Measurements from ENCODE around the gene LCN6. TPM values are rescaled to one million over a fixed set of nuclear protein-coding genes. Genes with fewer than 3 reads are reported as not detected.
A peak's percentile ranks its signal among the peaks of the same experiment; 100 is the strongest.

LCN6 gene
- total and polyA plus RNA-seq, 11 donors, result 0.81 to 101 (median 18.4) TPM

DNA sequence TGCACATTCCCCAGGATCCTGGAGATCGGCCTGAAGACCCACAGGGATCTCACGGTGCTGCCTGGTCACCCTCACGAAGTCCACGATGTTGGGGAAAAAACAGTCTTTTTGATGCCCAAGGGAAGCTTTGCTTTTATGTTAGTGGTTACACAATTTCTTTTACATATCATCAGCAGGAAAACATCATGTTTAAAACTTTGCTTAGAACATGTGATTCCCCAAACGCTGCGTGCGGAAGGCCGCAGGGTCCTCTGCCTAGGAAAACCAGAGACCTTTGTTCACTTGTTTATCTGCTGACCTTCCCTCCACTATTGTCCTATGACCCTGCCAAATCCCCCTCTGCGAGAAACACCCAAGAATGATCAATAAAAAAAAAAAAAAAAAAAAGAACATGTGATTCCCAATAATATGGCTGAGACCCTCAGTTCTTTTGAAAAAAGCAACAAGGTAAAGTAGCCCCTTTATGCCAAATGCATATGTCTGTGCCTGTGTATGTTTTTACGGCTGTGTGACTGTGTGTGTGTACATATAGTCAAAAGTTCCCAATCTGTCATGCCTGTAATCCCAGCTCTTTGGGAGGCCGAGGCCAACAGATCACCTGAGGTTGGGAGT is 49.6 kb downstream of the LCN6 start:
- no peak overlapping the region for H3K27ac ChIP-seq
- intact Hi-C loops (cut with DNase I), result loop anchor here in 2 of 10 donors (10.0 kb wide), 1 partner anchor 214 kb away; the partner anchor contains the start of gene SEC16A (in 2 of the 2)
- ATAC-seq (no peak), DNase-seq (no peak)
- WGBS, 4 donors, result 90 to 93% (median 92%) methylated on average over 10 to 11 of the region's 11 CpGs
- TF ChIP-seq, protein P1, sequence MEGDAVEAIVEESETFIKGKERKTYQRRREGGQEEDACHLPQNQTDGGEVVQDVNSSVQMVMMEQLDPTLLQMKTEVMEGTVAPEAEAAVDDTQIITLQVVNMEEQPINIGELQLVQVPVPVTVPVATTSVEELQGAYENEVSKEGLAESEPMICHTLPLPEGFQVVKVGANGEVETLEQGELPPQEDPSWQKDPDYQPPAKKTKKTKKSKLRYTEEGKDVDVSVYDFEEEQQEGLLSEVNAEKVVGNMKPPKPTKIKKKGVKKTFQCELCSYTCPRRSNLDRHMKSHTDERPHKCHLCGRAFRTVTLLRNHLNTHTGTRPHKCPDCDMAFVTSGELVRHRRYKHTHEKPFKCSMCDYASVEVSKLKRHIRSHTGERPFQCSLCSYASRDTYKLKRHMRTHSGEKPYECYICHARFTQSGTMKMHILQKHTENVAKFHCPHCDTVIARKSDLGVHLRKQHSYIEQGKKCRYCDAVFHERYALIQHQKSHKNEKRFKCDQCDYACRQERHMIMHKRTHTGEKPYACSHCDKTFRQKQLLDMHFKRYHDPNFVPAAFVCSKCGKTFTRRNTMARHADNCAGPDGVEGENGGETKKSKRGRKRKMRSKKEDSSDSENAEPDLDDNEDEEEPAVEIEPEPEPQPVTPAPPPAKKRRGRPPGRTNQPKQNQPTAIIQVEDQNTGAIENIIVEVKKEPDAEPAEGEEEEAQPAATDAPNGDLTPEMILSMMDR (IDR thresholded peaks at IDR 0.05), result no peak
- no peak for TF ChIP-seq POLR2A (IDR thresholded peaks at IDR 0.05)
- no peaks in the 10 kb centered on the region for H3K9me3 ChIP-seq
- no peaks in the 10 kb centered on the region for H3K36me3 ChIP-seq
- H3K4me3 ChIP-seq, result no peak overlapping the region
- H3K4me1 ChIP-seq, result peaks cover 0 to 32% (median 10%) of the 10 kb centered on the region in 12 donors
- peaks cover 0 to 18% (median 3%) of the 10 kb centered on the region in 9 donors for H3K27me3 ChIP-seq

- H3K9me3 ChIP-seq, result no peaks in the 10 kb centered on the region
- peaks cover 0 to 18% (median 3%) of the 10 kb centered on the region in 9 donors for H3K27me3 ChIP-seq
- no peaks in the 10 kb centered on the region for H3K36me3 ChIP-seq
- no peak for DNase-seq
- no peak for TF ChIP-seq POLR2A (IDR thresholded peaks at IDR 0.05)
- TF ChIP-seq, protein P1 (IDR thresholded peaks at IDR 0.05), result no peak
- peaks cover 0 to 34% (median 15%) of the 10 kb centered on the region in 12 donors for H3K4me1 ChIP-seq
- WGBS, 4 donors, result 78 to 81% (median 79%) methylated on average over 20 of the region's 20 CpGs
- intact Hi-C loops (cut with DNase I), result loop anchor here in 2 of 10 donors (10.0 kb wide), 1 partner anchor 213 kb away; the partner anchor contains the start of gene SEC16A (in 2 of the 2)
- H3K27ac ChIP-seq, result peak overlapping the region in 1 of 12 donors; percentile 42
- H3K4me3 ChIP-seq, result no peak overlapping the region
- no peak for ATAC-seq
Observed at GRCh38 chr9:136697821-136698526, 50.4 kb downstream of the LCN6 start.

- Histone ChIP-seq H3K4me3 (no peak overlapping the region), H3K9me3 (no peaks in the 10 kb centered on the region), H3K36me3 (no peaks in the 10 kb centered on the region), H3K27ac (no peak overlapping the region), H3K27me3 (peaks cover 0 to 18% (median 3%) of the 10 kb centered on the region in 9 donors), H3K4me1 (peaks cover 0 to 34% (median 15%) of the 10 kb centered on the region in 12 donors)
- no peak for TF ChIP-seq POLR2A (IDR thresholded peaks at IDR 0.05)
- TF ChIP-seq, protein P1 (IDR thresholded peaks at IDR 0.05), result no peak
- intact Hi-C loops (cut with DNase I), result loop anchor here in 2 of 10 donors (10.0 kb wide), 1 partner anchor 212 kb away; the partner anchor contains the start of gene SEC16A (in 2 of the 2)
- DNase-seq (peak in 2 of 5 donors; percentile 20 to 28), ATAC-seq (no peak)
- WGBS, 4 donors, result 49 to 72% (median 64%) methylated on average over 13 to 23 of the region's 23 CpGs
Observed at GRCh38 chr9:136697146-136697820, 51.0 kb downstream of the LCN6 start.
